Muscle layer of colon (tissue), 2 donors: ENCODE results near the gene DDAH2.
"Not testable (repeated sequence)": the region's sequence is repeated elsewhere in the genome, so short reads cannot be mapped to it uniquely, and the experiment has no call there.

ENCODE experiments used
- H3K27ac ChIP-seq: one replicate; pipeline ENCODE4 v1.7.0; 2013; ENCODE audit warnings: low read depth, mild to moderate bottlenecking, low read length, moderate library complexity
- H3K27me3 ChIP-seq, 2 donors: one replicate each; pipeline ENCODE4 v1.7.0; 2013; ENCODE audit warnings: low read length in 2 of 2, mild to moderate bottlenecking in 2 of 2; ENCODE audit not compliant: insufficient read depth in 2 of 2, control insufficient read depth in 1 of 2
- H3K36me3 ChIP-seq: one replicate; pipeline ENCODE4 v1.7.0; 2013; ENCODE audit warnings: mild to moderate bottlenecking, low read length; ENCODE audit not compliant: insufficient read depth
- H3K4me1 ChIP-seq: one replicate; pipeline ENCODE4 v1.7.0; 2013; ENCODE audit warnings: mild to moderate bottlenecking, low read length; ENCODE audit not compliant: insufficient read depth
- H3K4me3 ChIP-seq, 2 donors: one replicate each; pipeline ENCODE4 v1.7.0; 2013; ENCODE audit warnings: low read length in 2 of 2, low read depth in 1 of 2, mild to moderate bottlenecking in 1 of 2, moderate library complexity in 1 of 2
- H3K9ac ChIP-seq: one replicate; pipeline ENCODE4 v1.7.0; 2013; ENCODE audit warnings: low read length
- H3K9me3 ChIP-seq: one replicate; pipeline ENCODE4 v1.7.0; 2013; ENCODE audit warnings: mild to moderate bottlenecking, low read length
- donor health status: abdominal sarcoma.
- donor health status: Adenocarcinoma of cecum.

Gene DDAH2

DNA sequence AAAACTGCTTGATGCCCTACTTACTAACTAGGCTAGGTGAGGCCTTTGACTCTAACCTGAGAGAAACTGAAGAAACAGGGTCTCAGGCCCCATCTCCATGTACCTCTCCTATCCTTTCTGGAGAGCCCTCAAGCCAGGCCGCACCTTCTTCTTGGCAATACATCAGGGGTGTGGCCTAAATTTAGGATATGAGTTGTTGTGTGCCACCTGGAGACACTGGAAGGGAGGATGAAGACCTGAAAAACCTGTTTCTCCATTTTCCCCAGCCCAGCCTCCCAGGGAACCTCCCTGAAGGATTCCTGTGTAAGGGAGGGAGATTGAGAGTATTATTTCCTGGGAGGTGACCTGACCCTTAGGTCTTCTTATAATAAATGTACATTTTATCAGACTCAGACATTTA is 10.8 kb downstream of the DDAH2 start:
- Histone ChIP-seq H3K9me3 (no peaks in the 10 kb centered on the region), H3K27me3 (no peaks in the 10 kb centered on the region), H3K27ac (no peak overlapping the region), H3K36me3 (no peaks in the 10 kb centered on the region), H3K9ac (no peak overlapping the region), H3K4me1 (peaks cover 9% of the 10 kb centered on the region), H3K4me3 (no peak overlapping the region)

GRCh38 chr6:31717499-31718222 is 11.4 kb downstream of the DDAH2 start:
- H3K9ac ChIP-seq: no peak overlapping the region
- H3K4me1 ChIP-seq: peaks cover 9% of the 10 kb centered on the region
- H3K27me3 ChIP-seq: no peaks in the 10 kb centered on the region
- no peak overlapping the region for H3K27ac ChIP-seq
- no peaks in the 10 kb centered on the region for H3K9me3 ChIP-seq
- no peaks in the 10 kb centered on the region for H3K36me3 ChIP-seq
- no peak overlapping the region for H3K4me3 ChIP-seq

GRCh38 chr6:31715022-31715958 is 13.8 kb downstream of the DDAH2 start, which contains the start of gene LY6G6D:
Gene LY6G6D, plus strand, starts transcription at chr6:31715348. Its CDS starts 8 bp downstream, at chr6:31715356.
- H3K4me1 ChIP-seq: peaks cover 9% of the 10 kb centered on the region
- H3K27ac ChIP-seq: peak within 1 kb of the TSS; percentile 27
- H3K36me3 ChIP-seq: no peaks in the 10 kb centered on the region
- no peak within 1 kb of the TSS for H3K4me3 ChIP-seq
- H3K9ac ChIP-seq: no peak within 1 kb of the TSS
- H3K27me3 ChIP-seq: no peaks in the 10 kb centered on the region
- H3K9me3 ChIP-seq: no peaks in the 10 kb centered on the region

DNA sequence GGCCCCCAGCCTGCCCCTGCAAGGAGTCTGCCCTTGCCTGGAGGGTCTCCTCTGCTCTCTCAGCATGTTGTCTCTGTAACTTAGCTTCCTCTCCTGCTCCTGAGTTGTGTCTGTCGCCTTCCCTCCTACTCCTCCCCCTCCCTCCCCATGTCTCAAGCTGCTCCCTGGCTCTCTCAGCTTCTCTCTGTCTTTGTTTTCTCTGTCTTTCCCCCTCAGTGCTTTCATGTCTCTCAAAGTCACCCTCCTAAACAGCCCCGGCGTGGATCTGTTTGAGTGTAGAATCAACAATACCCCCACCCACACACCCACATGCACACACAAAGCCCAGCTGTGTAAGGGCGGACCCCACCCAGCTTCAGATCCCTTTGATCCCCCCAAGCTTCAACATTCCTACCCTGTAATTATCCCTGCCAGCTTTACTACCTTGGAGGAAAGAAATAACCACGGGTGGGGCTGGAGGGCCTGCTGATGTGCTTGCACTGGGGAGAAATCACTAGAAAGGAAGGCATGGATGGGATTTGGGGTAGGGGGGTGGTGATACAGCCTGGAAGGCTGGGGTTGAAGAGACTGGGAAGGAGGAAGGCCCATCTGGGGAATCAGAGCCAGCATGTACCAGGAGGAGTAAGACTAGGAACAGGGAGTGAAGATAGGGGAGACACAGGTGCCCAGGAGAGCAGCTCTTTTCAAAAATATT is 15.0 kb downstream of the DDAH2 start:
- H3K9ac ChIP-seq: no peak overlapping the region
- no peak overlapping the region for H3K4me3 ChIP-seq
- peaks cover 9% of the 10 kb centered on the region for H3K4me1 ChIP-seq
- H3K27me3 ChIP-seq: no peaks in the 10 kb centered on the region
- no peaks in the 10 kb centered on the region for H3K9me3 ChIP-seq
- H3K36me3 ChIP-seq: no peaks in the 10 kb centered on the region
- H3K27ac ChIP-seq: no peak overlapping the region

GRCh38 chr6:31713465-31713864 is 15.6 kb downstream of the DDAH2 start:
- Histone ChIP-seq H3K36me3 (no peaks in the 10 kb centered on the region), H3K4me3 (no peak overlapping the region), H3K4me1 (peaks cover 9% of the 10 kb centered on the region), H3K9me3 (no peaks in the 10 kb centered on the region), H3K27ac (no peak overlapping the region), H3K27me3 (no peaks in the 10 kb centered on the region), H3K9ac (no peak overlapping the region)

GRCh38 chr6:31712296-31712695 is 16.8 kb downstream of the DDAH2 start:
- Histone ChIP-seq H3K9ac (no peak overlapping the region), H3K4me3 (no peak overlapping the region), H3K9me3 (no peaks in the 10 kb centered on the region), H3K36me3 (no peaks in the 10 kb centered on the region), H3K4me1 (peaks cover 9% of the 10 kb centered on the region), H3K27me3 (no peaks in the 10 kb centered on the region), H3K27ac (no peak overlapping the region)

- Histone ChIP-seq H3K4me3 (no peak overlapping the region), H3K9me3 (no peaks in the 10 kb centered on the region), H3K27ac (no peak overlapping the region), H3K4me1 (peaks cover 9% of the 10 kb centered on the region), H3K36me3 (no peaks in the 10 kb centered on the region), H3K27me3 (no peaks in the 10 kb centered on the region), H3K9ac (no peak overlapping the region)
Observed at GRCh38 chr6:31711233-31711632, 17.9 kb downstream of the DDAH2 start.

DNA sequence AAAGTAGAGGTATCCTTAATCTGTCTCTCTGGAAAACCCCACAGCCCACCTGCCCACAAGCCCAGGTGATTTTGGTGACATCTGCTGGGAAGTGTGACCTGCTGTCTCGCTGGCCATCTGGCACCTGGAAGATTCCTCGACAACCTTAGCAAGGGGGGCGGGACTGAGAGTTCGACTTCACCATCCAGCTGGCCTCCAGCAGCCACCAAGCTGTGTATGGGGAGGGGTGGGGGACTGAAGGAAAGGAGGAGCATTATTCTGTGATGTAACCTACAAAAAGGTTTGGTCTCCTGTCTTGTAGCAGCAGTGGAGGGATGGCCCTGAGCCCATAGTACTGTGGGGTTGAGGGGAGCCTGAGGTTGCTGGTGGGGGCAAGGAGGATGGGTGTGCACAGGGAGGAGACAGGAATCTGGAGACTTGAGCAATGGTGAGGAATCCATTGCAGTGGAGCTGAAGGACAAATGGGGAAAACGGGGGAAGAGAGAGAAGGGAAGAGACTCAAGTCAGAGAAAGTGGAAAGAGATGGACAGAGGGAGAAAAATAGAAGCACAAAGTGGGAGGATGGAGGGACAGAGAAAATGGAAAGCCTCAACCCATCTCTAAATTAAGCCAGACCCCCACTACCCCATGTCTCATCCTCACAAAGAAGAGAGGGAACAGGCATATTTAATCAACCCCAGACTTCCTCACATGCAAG is 18.4 kb downstream of the DDAH2 start:
- H3K9ac ChIP-seq: no peak overlapping the region
- no peak overlapping the region for H3K27ac ChIP-seq
- H3K4me3 ChIP-seq: no peak overlapping the region
- H3K27me3 ChIP-seq: no peaks in the 10 kb centered on the region
- H3K4me1 ChIP-seq: peaks cover 8% of the 10 kb centered on the region
- H3K9me3 ChIP-seq: no peaks in the 10 kb centered on the region
- H3K36me3 ChIP-seq: no peaks in the 10 kb centered on the region

GRCh38 chr6:31709157-31709556 is 19.9 kb downstream of the DDAH2 start:
- not testable (repeated sequence) for H3K9me3 ChIP-seq, H3K36me3 ChIP-seq, H3K27me3 ChIP-seq, H3K27ac ChIP-seq, H3K4me3 ChIP-seq, H3K9ac ChIP-seq, H3K4me1 ChIP-seq

DNA sequence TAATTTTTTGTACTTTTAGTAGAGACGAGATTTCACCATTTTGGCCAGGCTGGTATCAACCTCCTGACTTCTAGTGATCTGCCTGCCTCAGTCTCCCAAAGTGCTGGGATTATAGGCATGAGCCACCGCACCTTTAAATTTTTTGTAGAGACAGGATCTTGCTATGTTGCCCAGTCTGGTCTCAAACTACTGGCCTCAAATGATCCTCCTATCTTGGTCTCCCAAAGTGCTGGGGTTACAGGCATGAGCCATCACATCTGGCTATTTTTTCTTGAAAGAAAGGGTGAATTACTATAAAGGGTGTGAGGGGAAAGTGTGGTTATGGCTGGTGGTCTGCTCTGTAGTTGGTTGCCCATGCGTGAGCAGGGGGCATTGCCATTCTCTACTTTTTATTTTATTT is 20.9 kb downstream of the DDAH2 start:
- no peak overlapping the region for H3K4me3 ChIP-seq
- no peak overlapping the region for H3K27ac ChIP-seq
- peaks cover 6% of the 10 kb centered on the region for H3K4me1 ChIP-seq
- H3K9ac ChIP-seq: no peak overlapping the region
- no peaks in the 10 kb centered on the region for H3K27me3 ChIP-seq
- H3K36me3 ChIP-seq: no peaks in the 10 kb centered on the region
- H3K9me3 ChIP-seq: no peaks in the 10 kb centered on the region

GRCh38 chr6:31707701-31708100 is 21.4 kb downstream of the DDAH2 start:
- Histone ChIP-seq H3K27me3 (no peaks in the 10 kb centered on the region), H3K36me3 (no peaks in the 10 kb centered on the region), H3K9ac (no peak overlapping the region), H3K4me3 (no peak overlapping the region), H3K27ac (no peak overlapping the region), H3K4me1 (peaks cover 6% of the 10 kb centered on the region), H3K9me3 (no peaks in the 10 kb centered on the region)
